Panc1 (cell line): ENCODE data around the gene RBBP8.

ENCODE experiments used
- REST ChIP-seq, 2 experiments: IDR thresholded peaks; 2 replicates each; pipeline ENCODE4 v1.6.1; 2011 to 2012; ENCODE audit warnings: low read depth in 2 of 2, control low read depth in 1 of 2, low read length in 1 of 2, mild to moderate bottlenecking in 1 of 2, moderate library complexity in 1 of 2; ENCODE audit not compliant: insufficient read depth in 1 of 2
- SIN3A ChIP-seq: IDR thresholded peaks from 2 replicates; pipeline ENCODE4 v1.6.1; 2012; ENCODE audit warnings: low read depth, mild to moderate bottlenecking, low read length, moderate library complexity, borderline replicate concordance; ENCODE audit not compliant: insufficient read depth
- TF ChIP-seq, protein P1 (sequence below): fragments of 450-650 bp; IDR thresholded peaks from 2 replicates; pipeline ENCODE4 v1.5.1; 2017; ENCODE audit warnings: mild to moderate bottlenecking

- TF ChIP-seq, protein P1, sequence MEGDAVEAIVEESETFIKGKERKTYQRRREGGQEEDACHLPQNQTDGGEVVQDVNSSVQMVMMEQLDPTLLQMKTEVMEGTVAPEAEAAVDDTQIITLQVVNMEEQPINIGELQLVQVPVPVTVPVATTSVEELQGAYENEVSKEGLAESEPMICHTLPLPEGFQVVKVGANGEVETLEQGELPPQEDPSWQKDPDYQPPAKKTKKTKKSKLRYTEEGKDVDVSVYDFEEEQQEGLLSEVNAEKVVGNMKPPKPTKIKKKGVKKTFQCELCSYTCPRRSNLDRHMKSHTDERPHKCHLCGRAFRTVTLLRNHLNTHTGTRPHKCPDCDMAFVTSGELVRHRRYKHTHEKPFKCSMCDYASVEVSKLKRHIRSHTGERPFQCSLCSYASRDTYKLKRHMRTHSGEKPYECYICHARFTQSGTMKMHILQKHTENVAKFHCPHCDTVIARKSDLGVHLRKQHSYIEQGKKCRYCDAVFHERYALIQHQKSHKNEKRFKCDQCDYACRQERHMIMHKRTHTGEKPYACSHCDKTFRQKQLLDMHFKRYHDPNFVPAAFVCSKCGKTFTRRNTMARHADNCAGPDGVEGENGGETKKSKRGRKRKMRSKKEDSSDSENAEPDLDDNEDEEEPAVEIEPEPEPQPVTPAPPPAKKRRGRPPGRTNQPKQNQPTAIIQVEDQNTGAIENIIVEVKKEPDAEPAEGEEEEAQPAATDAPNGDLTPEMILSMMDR, result no peak
- TF ChIP-seq SIN3A, result no peak
- no peak for TF ChIP-seq REST (IDR thresholded peaks at IDR 0.05; ENCODE audit: insufficient read depth in 1 of 2, low read depth in 2 of 2, low read length in 1 of 2)
Measured at GRCh38 chr18:22912149-22912548, 21.0 kb upstream of the RBBP8 start.
